DLD1 (cell line): Measurements from ENCODE around the gene C1QTNF8.
"Not testable (repeated sequence)": the region's sequence is repeated elsewhere in the genome, so short reads cannot be mapped to it uniquely, and the experiment has no call there.

Experiments used
- in situ Hi-C: cut with HindIII; loops from 2 replicates; pipeline ENCODE4 v1.10.0; 2017; ENCODE audit warnings: low sequenced_read_pairs

Gene C1QTNF8

DNA sequence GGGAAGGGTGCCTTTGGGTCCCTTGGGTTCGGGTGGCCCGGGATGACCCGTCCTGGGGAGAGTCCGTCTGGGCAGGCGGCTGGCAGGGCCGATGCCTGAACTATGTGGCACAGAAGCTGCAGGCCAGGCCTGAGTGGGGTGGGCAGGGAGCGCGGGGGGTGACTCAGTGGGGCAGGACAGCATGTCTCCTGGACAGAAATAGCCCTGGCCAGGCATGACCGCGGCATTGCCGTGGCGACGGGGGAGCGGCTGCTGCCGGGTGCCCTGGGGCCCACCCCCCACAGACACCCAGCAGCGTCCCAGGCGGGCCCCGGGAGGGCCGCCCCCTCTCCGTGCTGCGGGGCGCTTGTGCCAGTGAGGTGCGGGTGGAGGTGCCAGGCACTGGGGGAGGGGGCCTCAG is 1.8 kb upstream of the C1QTNF8 start:
- in situ Hi-C loops: no loop called here

DNA sequence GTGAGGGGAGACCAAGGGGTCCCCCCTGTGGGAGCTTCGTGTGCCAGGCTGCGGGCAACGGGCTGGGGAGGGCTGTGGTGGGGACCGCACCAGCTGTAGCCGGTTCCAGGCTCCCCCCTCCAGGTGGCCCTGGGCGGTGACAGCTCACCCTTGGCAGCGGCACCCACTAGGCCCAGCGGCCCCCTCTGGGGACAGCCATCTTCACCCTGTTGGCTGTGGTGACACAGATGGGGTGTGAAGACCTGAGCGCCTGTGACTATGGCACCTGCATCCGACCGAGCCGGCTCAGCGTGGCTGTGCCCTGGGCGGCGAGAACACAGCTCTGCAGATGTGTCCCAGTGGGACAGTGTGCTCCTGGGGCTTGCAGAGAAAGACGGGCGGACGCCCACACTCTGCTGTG is 1.1 kb upstream of the C1QTNF8 start:
- in situ Hi-C loops: no loop called here

DNA sequence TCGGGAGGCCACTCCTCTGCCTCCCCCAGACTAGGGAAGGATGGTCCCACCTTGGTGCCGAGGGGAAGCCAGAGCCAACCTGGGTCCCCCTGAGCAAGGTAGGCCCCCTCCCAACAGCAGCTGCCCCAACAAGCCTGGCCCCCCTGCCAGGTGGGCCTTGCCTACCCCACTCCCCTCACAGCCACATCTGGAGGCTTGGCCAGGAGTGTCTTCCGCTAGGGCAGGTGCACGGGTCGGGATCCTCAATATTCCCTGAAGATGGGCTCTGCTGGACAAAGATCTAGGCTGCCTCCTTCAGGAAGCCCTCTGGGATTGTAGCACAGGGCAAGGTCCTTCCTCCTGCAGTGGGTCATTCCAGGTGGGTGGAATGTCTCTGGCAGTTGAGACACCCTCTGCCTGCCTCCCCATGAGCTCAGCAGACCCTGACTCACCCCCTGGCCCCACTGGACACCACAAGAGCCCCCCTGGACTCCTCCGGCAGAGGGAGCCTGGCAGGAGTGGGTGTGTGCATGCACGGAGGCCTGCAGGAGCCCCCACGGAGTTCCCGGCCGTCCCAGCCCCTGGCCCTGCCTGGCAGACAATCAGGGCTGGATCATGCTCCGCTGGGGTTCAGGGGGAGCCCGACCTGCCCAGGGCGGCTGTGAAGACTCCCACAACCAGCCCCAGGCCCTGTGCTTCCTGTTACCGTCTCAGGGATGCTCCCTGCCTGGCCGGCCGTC is 435 bp downstream of the C1QTNF8 start:
- in situ Hi-C loops: no loop called here

DNA sequence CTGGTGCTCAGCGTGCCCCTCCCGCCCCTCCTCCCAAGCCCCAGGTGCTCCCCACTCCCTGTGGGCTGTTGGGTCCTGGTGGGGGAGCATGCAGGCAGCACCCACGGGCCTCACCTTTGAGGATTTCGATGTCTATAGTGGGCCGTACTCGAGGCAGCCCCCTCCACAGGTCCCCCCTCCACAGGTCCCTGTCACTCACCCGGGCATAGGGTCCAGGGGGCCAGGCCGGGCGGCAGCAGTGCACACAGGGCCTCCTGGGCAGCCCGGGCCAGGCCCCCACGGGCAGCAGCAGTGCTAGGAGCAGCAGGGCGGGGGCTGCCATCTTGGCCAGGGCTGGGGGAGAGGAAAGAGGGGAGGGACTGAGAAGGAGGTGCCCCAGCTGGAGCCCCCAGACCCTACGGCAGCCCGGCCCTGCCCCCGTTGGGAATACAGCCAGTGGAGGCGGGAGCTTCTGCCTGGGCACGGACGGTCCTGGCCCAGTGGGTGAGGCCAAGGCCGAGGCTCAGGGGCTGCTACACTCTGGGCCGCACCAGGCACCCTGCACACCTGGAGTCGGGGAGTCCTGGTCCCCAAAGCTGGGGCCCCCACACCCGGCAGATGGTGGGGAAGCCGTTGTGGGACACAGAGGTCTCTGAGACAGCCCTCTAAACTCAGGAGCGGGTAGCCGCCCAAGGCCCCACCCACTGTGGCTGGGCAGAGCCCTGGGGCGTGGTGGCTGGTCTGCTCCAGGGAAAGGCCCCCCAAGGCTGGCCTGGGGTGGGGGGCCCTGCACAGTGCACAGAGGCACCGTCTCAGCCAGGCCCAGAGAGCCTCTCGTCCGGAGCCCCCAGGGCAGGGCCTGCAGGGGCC is 1.2 kb downstream of the C1QTNF8 start:
- in situ Hi-C loops: no loop called here

DNA sequence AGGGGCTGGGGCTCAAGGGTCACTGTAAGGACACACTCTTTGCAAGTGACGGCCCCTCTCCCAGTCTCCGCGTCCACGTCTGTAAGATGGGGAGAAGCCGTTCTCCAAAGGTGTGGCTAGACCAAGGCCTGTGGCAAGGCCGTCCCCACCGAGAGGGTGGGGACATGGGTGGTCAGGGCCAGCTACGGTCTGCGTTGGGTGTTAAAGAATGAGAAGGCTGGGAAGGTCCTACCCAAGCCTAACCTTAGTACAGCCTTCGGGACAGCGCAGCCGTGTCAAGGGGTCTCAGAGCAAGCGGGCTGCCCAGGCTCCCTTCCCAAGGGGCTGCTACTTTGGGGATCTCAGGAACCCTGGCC is 1.9 kb downstream of the C1QTNF8 start:
- in situ Hi-C loops: no loop called here

DNA sequence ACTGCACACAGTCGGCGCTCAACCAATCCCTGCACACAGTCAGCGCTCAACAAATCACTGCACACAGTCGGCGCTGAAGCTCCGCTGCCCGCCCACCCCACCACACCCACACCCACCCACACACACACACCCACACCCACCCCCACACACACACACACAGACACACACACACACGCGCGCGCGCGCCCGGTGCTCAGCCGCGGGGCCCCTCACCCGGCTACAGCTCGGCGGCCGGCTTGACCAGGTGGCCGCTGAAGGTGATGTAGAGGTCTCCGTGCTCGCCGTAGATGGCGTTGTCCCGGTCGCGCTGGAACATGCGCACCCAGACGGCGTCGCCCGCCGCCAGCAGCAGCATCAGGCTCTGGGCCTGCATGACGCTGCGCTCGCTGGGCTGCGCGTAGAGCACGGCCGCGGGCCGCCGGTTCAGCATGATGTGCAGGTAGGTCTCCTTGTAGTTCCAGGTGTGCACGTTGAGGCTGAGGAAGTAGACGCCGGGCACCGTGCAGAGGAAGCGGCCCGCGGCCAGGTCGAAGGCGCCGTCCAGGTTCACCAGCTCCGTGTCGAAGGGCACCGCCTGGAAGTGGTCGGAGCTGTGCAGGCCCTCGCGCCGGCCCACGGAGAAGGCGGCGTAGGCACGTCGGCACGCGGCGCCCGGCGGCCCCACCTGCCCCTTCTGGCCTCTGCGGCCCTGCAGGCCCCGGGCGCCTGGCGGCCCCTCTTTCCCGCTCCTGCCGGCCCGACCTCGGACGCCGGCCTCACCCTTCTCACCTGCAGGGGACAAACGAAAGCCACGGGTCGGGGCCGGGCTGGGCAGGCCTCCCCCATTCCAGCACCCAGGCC is 2.5 kb downstream of the C1QTNF8 start:
- in situ Hi-C loops: no loop called here

DNA sequence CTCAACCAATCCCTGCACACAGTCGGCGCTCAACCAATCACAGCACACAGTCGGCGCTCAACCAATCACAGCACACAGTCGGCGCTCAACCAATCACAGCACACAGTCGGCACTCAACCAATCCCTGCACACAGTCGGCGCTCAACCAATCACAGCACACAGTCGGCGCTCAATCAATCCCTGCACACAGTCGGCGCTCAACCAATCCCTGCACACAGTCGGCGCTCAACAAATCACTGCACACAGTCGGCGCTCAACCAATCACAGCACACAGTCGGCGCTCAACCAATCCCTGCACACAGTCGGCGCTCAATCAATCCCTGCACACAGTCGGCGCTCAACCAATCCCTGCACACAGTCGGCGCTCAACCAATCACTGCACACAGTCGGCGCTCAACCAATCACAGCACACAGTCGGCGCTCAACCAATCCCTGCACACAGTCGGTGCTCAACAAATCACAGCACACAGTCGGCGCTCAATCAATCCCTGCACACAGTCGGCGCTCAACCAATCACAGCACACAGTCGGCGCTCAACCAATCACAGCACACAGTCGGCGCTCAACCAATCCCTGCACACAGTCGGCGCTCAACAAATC is 3.3 kb downstream of the C1QTNF8 start:
- in situ Hi-C loops: not testable (repeated sequence)

DNA sequence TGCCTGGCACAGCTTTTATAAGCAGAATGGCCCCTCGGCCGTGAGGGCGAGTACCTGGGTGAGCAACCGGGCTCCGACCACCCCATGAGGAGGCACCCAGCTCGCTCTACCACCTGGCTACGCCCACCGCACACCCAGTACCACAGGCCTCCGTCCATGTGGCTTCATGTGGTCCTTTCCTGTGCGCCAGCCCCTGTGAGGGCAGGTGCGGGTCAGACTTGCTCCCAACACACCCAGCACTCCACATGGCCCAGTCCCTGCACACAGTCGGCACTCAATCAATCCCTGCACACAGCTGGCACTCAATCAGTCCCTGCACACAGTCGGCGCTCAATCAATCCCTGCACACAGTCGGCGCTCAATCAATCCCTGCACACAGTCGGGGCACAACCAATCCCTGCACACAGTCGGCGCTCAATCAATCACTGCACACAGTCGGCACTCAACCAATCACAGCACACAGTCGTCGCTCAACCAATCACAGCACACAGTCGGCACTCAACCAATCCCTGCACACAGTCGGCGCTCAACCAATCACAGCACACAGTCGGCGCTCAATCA is 4.0 kb downstream of the C1QTNF8 start:
- in situ Hi-C loops: no loop called here

DNA sequence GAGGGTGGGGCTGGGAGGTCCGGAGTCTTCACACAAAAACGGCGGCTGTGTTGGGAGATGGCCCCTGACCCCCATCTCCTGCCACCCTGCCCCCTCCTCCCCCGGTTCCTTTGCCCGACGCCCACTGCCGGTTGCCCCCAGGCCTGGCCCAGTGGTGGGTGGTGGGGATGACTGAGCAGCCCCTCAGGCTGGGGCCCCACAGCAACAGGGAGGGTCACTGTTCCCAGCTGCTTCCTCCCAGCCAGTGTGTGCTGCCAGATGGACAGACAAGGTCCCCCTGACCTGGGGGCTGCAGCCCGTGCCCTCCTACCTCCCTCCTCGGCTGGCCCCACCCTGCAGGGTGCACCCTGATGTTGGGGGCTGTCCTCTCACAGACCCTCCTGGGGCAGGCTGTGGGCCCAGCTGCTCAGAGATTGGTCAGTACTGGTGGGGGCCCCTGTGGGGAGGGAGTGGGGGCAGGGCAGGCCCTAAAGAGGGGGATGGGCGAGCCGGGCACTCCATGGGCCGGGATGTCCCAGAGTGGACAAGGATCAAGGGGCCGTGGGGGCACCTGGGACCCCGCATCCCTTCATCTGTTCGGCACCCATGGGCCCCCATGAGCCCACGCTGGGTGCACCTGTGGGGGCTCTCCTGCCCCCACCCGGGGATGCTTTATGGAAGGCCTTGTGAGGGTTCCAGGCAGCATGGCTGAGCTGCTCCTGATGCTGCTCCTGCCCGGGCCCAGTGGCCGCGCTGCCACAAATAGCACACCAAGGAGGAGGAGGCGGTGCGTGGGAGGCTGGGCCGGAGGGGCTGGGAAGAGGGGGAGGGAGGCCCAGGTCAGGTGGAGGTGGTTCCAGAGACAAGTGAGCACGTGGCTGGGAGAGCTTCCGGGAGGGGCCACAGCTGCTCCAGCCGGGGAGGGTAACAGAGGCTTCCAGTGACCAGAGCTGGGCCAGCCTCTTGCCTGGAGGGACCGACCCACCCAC is 5.1 kb downstream of the C1QTNF8 start:
- in situ Hi-C loops: no loop called here

DNA sequence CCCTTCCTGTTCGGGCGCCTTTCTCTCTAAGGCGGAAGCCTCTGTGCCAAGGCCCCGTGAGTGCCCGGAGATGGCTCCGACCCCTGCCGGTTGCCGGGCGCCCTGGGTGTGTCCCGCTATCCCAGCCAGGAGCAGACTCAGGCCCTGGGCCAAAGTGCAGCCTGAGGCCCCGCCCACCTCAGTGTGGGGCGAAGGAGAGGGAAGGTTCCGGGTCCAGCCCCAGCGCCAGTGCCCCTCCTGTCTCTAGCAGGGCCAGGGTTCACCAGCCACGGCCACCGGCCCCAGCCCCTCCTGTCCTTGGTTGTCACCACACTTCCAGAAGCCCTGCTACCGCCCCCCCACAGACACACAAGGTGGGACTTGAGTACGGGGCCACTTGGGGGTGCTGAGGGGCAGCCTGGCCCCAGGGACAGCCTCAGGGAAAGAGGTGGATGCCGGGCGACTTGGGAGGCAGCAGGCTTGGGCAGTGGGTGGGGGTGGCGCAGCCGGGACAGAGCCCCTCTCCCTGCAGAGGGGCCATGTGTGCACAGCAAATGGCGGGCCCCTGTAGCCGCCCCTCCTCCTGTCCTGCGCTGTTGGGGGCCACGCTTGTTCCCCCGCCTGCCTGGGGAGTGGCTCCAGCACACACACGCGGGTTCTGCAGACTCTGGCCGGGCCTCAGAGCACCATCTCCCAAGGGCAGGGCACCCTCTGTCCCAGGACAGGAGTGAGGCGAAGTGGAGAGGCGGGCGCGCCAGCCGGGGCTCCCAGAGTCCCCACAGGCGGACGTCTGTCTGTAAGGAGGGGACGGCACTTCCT is 6.0 kb downstream of the C1QTNF8 start:
- in situ Hi-C loops: no loop called here

DNA sequence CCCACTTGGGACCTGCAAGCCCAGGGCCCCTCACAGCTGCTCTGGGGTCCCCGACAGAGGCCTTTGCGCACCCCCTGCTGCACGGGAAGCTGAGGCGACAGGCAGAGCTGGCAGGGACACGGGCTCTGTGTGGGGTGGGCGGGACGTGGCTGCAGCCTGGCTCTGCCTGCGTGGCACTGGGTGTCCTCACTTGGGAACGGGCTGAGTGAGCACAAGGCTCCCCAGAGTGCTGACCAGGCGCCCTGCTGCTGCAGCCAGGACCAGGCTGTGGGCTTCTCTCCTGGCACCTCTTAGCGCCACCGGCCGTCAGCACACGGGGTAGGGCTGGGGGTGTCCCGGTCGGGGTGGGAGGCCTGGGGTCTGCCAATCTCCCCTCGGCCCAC is 6.6 kb downstream of the C1QTNF8 start:
- in situ Hi-C loops: no loop called here

DNA sequence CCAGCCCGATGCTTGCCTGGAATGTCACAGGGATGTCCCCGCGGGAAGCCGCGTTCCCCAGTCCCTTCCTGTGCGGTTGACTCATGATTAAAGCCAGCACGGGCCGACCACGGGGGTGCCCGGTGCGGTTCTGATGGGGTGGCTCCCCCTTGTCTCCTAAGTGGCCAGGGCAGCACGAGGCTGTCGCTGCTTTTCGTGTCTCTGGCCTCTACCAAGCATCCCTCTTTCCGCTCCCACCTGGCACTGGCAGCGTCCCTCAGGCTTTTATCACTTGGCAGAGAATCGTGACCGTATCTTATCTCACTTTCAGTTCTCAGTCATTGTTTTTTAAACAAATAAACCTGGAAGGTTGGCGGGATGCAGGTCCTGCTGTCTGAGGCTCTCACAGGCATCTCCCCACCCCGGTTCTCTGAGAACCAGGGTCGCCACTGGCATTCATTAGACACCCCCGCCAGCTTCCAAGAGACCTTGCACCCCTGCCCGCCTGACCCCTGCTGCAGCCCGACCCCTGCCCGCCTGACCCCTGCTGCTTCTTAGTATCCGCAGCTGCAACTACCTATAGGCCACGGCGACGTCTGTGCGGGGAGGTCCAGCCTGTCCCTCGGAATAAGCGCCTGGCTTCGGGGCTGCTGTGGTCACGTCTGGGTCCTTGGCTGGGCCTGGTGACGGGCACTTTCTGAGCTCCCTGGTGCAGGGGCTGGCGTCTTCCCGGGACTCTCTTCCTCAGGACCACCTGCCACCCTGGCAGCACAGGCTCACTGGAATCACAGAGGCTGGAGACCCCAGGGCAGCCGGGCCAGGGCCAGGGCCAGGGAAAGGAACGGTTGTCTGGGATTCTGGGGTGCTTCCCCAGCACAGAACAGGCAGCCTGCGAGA is 7.5 kb downstream of the C1QTNF8 start:
- in situ Hi-C loops: no loop called here

DNA sequence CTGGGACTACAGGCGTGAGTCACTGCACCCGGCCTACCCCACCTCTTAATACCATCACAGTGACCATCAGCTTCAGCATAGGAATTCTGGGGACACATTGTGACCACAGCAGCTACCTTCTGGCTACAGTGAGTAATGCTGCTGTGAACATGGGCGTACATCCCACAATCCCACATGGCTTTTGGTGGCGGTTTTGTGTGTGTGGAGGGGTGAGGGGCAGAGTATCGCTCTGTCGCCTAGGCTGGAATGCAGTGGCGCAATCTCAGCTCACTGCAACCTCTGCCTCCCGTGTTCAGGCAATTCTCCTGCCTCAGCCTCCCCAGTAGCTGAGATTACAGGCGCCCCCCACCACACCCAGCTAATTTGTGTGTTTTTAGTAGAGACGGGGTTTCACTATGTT is 9.6 kb downstream of the C1QTNF8 start:
- in situ Hi-C loops: not testable (repeated sequence)

DNA sequence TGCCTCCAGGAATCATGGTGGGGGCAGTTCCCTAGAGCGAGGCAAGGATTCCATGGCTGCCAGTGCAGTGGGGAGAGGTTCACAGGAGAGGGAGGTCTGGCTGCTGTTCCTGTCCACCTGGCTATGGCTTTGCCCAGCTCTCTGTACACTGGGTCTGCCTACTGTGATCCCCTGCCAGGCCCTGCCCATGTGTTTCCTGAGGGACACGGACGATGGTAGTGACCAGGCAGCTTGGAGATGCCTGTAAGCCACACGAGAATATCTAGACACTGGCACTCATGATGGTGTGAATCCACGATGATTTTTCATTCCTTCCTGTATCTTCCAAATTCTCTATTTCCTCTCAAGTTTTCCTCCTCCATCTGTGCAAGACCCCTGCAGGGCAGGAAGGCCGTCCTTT is 11.1 kb downstream of the C1QTNF8 start:
- in situ Hi-C loops: no loop called here

DNA sequence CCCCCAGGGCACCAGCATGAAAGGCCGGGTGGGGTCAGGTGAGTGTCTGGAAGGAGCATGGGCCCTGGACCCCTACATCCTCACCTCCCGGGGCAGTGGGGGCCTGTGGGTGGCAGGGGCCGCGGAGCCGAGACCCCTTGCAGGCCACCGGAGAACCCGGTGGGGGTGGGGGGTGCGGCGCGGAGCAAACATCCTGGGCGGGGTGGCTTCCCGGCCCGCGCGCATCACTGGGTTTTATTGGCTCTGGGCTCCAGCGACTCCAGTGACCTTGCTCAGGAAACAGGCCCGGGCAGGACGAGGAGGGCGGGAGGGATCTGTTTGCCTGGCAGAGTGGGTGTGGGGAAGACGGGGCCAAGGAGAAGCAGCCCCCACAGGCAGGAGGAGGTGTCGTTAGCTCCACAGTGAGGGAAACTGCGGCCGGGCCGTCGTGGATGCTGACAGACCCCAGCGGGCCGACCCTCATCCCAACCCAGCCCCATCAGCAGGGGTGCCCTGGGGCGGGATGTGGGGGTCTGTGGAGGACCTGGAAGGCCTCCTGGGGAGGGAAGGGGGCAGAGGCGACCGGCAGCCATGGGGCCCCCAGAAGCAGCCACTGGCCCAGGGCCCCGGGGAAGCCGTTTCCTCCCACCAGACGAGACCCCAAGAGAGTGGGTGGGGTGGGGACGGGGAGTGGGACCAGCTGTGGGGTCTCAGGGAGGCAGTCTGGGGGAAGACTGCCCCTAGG is 12.9 kb downstream of the C1QTNF8 start:
- in situ Hi-C loops: no loop called here

DNA sequence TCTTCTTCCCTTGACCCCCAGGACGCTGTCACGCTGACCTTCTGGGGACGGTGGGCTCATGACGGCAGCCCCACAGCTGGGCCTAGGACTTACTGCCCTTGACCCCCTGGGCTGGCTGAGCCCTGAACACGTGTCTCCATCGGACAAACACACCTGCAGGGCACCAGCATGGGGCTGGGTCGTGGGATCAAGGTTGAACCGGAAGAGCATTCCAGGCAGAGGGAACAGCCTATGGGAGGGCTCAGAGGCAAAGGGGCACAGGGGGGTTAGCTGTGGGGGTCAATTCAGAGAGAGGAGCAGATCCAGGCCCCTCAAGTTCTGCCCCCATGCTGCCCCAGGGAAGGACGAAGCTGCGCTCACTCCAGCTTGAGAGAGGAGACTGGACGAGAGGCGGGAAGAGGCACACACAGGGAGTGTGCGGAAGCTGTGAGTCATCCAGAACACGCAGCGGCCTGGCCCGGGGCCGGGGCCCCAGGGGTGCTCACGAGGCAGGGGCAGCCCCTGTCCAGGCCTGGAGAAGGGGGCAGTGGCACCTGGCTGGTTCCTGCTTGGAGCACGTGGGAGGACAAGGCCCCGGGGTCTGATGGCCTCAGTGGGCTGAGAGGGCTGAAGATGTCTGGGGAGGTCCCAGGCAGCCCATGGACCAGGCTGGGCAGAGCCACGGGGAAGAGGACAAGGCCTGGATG is 13.6 kb downstream of the C1QTNF8 start:
- in situ Hi-C loops: no loop called here
